ENCODE results near the gene CCDC178. TPM values are rescaled to one million over a fixed set of nuclear protein-coding genes. Genes with fewer than 3 reads are reported as not detected.

CCDC178 gene
- polyA plus RNA-seq, 1 donor from 2014 or later = not detected

GRCh38 chr18:33334781-33335180 is 105.7 kb downstream of the CCDC178 start:
- Histone ChIP-seq H3K4me2 (ENCODE audit: low read length) (no peak overlapping the region), H3K9ac (ENCODE audit: low read length) (no peak overlapping the region), H3K9me3 (ENCODE audit: low read length) (no peaks in the 10 kb centered on the region), H3K79me2 (replicated peaks; ENCODE audit: insufficient read depth, low read length) (no peaks in the 10 kb centered on the region), H3K9me2 (ENCODE audit: insufficient read depth, low read length) (no peaks in the 10 kb centered on the region), H3K36me3 (ENCODE audit: insufficient read depth, low read length) (no peaks in the 10 kb centered on the region), H3K27ac (ENCODE audit: low read length) (no peak overlapping the region), H3K4me3 (ENCODE audit: low read length) (no peak overlapping the region), H3F3A (ENCODE audit: insufficient read depth, low read length, poor library complexity, severe bottlenecking) (no peaks in the 10 kb centered on the region), H4K20me1 (ENCODE audit: insufficient read depth) (no peaks in the 10 kb centered on the region), H3K27me3 (ENCODE audit: insufficient read depth, low read depth, low read length) (no peaks in the 10 kb centered on the region), H2AFZ (ENCODE audit: low read depth, low read length) (no peak overlapping the region)
- TF ChIP-seq CTCF (IDR thresholded peaks at IDR 0.05; ENCODE audit: poor library complexity, severe bottlenecking) (no peak), REST (IDR thresholded peaks at IDR 0.05; ENCODE audit: borderline replicate concordance) (no peak), SMC3 (conservative IDR thresholded peaks at IDR 0.05; ENCODE audit: poor library complexity) (no peak), RAD21 (conservative IDR thresholded peaks at IDR 0.05) (no peak)

GRCh38 chr18:33330711-33331110 is 109.8 kb downstream of the CCDC178 start:
- Histone ChIP-seq H3K9me2 (ENCODE audit: insufficient read depth, low read length) (no peaks in the 10 kb centered on the region), H3K36me3 (ENCODE audit: insufficient read depth, low read length) (no peaks in the 10 kb centered on the region), H3K27me3 (ENCODE audit: insufficient read depth, low read depth, low read length) (no peaks in the 10 kb centered on the region), H2AFZ (ENCODE audit: low read depth, low read length) (no peak overlapping the region), H3K27ac (ENCODE audit: low read length) (no peak overlapping the region), H3K4me2 (ENCODE audit: low read length) (no peak overlapping the region), H3K9ac (ENCODE audit: low read length) (no peak overlapping the region), H3K4me3 (ENCODE audit: low read length) (no peak overlapping the region), H3K9me3 (ENCODE audit: low read length) (no peaks in the 10 kb centered on the region), H4K20me1 (ENCODE audit: insufficient read depth) (no peaks in the 10 kb centered on the region), H3K79me2 (replicated peaks; ENCODE audit: insufficient read depth, low read length) (no peaks in the 10 kb centered on the region), H3F3A (ENCODE audit: insufficient read depth, low read length, poor library complexity, severe bottlenecking) (no peaks in the 10 kb centered on the region)
- no peak for TF ChIP-seq RAD21 (conservative IDR thresholded peaks at IDR 0.05)
- no peak for TF ChIP-seq CTCF (IDR thresholded peaks at IDR 0.05; ENCODE audit: poor library complexity, severe bottlenecking)
- no peak for TF ChIP-seq REST (IDR thresholded peaks at IDR 0.05; ENCODE audit: borderline replicate concordance)
- no peak for TF ChIP-seq MXI1 (conservative IDR thresholded peaks at IDR 0.05; ENCODE audit: poor library complexity, severe bottlenecking)
- no peak for TF ChIP-seq SMC3 (conservative IDR thresholded peaks at IDR 0.05; ENCODE audit: poor library complexity)
- TF ChIP-seq TAF1 (IDR thresholded peaks at IDR 0.05; ENCODE audit: low read depth) = no peak
- TF ChIP-seq EP300 (conservative IDR thresholded peaks at IDR 0.05; ENCODE audit: poor library complexity, severe bottlenecking) = no peak
- TF ChIP-seq EZH2 (IDR thresholded peaks at IDR 0.05; ENCODE audit: borderline replicate concordance, insufficient read depth, low read length, poor library complexity, severe bottlenecking) = no peak
- TF ChIP-seq POLR2AphosphoS5 (IDR thresholded peaks at IDR 0.05) = no peak
